Brain microvascular endothelial cell (primary cell): ENCODE results near the gene OLFM2.
A peak's percentile ranks its signal among the peaks of the same experiment; 100 is the strongest.

Experiments
- DNase-seq: peaks from one replicate; pipeline ENCODE4 v3.0.0-alpha.2; 2020
- H3K27ac ChIP-seq: fragments of 250-450 bp; sonication (Bioruptor Pico); 2 replicates; pipeline ENCODE4 v1.5.1; 2020; ENCODE audit warnings: mild to moderate bottlenecking, moderate library complexity
- H3K27me3 ChIP-seq: fragments of 250-450 bp; sonication (Bioruptor Pico); replicated peaks from 2 replicates; pipeline ENCODE4 v1.5.1; 2020; ENCODE audit warnings: mild to moderate bottlenecking
- H3K36me3 ChIP-seq: fragments of 250-450 bp; sonication (Bioruptor Pico); replicated peaks from 2 replicates; pipeline ENCODE4 v1.5.1; 2020; ENCODE audit warnings: mild to moderate bottlenecking
- H3K4me3 ChIP-seq: 2 replicates; pipeline ENCODE4 v1.5.1; 2011; ENCODE audit warnings: low read depth, mild to moderate bottlenecking, control low read depth, low read length, moderate library complexity
- in situ Hi-C: cut with HindIII; loops from 2 replicates; pipeline ENCODE4 v1.10.0; 2017; ENCODE audit warnings: low sequenced_read_pairs, low pct_ligation_motif_present
- TF ChIP-seq, protein P1 (sequence below): IDR thresholded peaks from 2 replicates; pipeline ENCODE4 v1.5.1; 2011; ENCODE audit warnings: low read depth, mild to moderate bottlenecking, moderate library complexity, low read length, control low read depth, inconsistent platforms; ENCODE audit errors: missing control alignments

OLFM2 gene

GRCh38 chr19:9901020-9901419 is 35.3 kb downstream of the OLFM2 start:
- in situ Hi-C loops: no loop called here
- no peaks in the 10 kb centered on the region for H3K27me3 ChIP-seq
- DNase-seq: no peak
- H3K4me3 ChIP-seq: no peak overlapping the region
- H3K27ac ChIP-seq: no peak overlapping the region
- TF ChIP-seq, protein P1, sequence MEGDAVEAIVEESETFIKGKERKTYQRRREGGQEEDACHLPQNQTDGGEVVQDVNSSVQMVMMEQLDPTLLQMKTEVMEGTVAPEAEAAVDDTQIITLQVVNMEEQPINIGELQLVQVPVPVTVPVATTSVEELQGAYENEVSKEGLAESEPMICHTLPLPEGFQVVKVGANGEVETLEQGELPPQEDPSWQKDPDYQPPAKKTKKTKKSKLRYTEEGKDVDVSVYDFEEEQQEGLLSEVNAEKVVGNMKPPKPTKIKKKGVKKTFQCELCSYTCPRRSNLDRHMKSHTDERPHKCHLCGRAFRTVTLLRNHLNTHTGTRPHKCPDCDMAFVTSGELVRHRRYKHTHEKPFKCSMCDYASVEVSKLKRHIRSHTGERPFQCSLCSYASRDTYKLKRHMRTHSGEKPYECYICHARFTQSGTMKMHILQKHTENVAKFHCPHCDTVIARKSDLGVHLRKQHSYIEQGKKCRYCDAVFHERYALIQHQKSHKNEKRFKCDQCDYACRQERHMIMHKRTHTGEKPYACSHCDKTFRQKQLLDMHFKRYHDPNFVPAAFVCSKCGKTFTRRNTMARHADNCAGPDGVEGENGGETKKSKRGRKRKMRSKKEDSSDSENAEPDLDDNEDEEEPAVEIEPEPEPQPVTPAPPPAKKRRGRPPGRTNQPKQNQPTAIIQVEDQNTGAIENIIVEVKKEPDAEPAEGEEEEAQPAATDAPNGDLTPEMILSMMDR: no peak
- no peaks in the 10 kb centered on the region for H3K36me3 ChIP-seq

GRCh38 chr19:9891609-9892373 is 44.5 kb downstream of the OLFM2 start:
- in situ Hi-C loops: no loop called here
- no peak for DNase-seq
- Histone ChIP-seq H3K4me3 (no peak overlapping the region), H3K27ac (no peak overlapping the region), H3K36me3 (no peaks in the 10 kb centered on the region), H3K27me3 (no peaks in the 10 kb centered on the region)
- TF ChIP-seq, protein P1: no peak

DNA sequence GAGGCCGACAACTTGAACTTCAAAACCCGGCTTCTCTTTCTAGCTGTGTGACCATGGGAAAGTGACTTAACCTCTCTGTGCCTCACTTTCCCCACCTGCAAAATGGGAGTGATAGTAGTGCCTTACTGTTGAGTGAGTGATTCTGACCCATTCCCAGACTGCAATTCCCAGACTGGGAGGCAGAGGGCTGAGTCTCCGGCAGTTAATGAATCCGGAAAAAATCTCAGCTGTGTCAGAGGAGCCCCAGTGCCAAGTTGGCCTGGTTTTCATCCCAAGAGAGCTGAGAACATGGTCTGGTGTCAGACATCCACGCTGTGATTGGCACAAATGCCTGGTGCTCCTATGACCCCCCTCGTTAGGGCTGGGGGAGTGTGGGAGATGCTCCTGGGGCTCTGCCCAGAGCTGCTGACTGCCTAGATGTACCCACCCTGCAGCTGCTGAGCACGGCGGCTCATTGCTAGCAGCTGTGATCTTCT is 51.2 kb downstream of the OLFM2 start:
- H3K4me3 ChIP-seq: no peak overlapping the region
- in situ Hi-C loops: no loop called here
- DNase-seq: peak; percentile 40
- no peak overlapping the region for H3K27ac ChIP-seq
- H3K36me3 ChIP-seq: no peaks in the 10 kb centered on the region
- TF ChIP-seq, protein P1: peak; percentile 58
- H3K27me3 ChIP-seq: no peaks in the 10 kb centered on the region

GRCh38 chr19:9883764-9884163 is 52.6 kb downstream of the OLFM2 start:
- DNase-seq: no peak
- Histone ChIP-seq H3K4me3 (no peak overlapping the region), H3K27me3 (no peaks in the 10 kb centered on the region), H3K36me3 (no peaks in the 10 kb centered on the region), H3K27ac (no peak overlapping the region)
- in situ Hi-C loops: no loop called here
- TF ChIP-seq, protein P1: no peak

- Histone ChIP-seq H3K27me3 (no peaks in the 10 kb centered on the region), H3K36me3 (no peaks in the 10 kb centered on the region), H3K27ac (no peak overlapping the region), H3K4me3 (no peak overlapping the region)
- DNase-seq: no peak
- TF ChIP-seq, protein P1: no peak
- in situ Hi-C loops: no loop called here
Observed at GRCh38 chr19:9883231-9883758, 53.0 kb downstream of the OLFM2 start.
